8988T (cell line): Measurements from ENCODE around the gene ACSM4.
"Not testable (repeated sequence)": the region's sequence is repeated elsewhere in the genome, so short reads cannot be mapped to it uniquely, and the experiment has no call there.

Experiments
- DNase-seq: peaks from one replicate; pipeline ENCODE4 v3.0.0; 2011

ACSM4 gene, protein sequence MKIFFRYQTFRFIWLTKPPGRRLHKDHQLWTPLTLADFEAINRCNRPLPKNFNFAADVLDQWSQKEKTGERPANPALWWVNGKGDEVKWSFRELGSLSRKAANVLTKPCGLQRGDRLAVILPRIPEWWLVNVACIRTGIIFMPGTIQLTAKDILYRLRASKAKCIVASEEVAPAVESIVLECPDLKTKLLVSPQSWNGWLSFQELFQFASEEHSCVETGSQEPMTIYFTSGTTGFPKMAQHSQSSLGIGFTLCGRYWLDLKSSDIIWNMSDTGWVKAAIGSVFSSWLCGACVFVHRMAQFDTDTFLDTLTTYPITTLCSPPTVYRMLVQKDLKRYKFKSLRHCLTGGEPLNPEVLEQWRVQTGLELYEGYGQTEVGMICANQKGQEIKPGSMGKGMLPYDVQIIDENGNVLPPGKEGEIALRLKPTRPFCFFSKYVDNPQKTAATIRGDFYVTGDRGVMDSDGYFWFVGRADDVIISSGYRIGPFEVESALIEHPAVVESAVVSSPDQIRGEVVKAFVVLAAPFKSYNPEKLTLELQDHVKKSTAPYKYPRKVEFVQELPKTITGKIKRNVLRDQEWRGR

DNA sequence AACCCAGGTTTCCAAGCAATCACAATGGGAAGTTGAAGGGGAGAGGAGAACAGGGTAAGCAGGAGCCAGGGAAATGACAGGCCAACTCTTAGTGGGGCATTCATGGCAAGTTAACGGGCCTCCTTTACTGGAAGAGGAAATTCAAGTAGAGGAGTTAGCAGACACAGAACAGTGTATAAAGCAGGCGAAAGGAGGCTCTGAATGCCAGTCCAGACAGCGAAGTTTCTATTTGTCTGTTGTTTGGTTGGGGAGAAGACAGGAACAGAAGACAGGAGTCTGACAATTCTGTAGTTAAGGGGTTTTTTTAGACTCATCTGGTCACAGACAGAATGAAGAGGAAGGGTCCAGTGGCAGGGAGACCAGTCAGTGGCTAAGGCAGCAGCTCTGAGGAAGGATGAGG is at the start of gene ACSM4:
Gene ACSM4, plus strand, starts transcription at position 301 of the 400 bp plus-strand sequence. CDS start 260 bp downstream, outside the sequence.
- DNase-seq: no peak

DNA sequence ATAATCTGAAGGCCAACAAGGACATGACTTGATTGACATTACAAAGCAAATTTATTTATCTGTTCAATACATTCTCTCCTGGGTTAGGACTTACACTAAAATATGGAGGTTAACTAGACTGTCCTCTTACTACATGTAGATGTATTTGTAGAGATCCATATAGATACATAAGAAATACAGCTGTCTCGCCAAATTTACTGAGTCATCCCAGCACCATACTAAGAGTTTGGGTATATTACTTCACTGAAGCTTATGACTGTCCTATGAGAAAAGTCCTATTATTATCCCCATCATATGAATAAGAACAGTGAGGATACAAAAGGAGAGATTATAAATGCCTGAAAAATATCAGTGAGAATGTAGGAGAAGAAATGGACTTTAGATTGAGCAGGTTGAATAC is 44.8 kb upstream of the ACSM4 start:
- DNase-seq: no peak

DNA sequence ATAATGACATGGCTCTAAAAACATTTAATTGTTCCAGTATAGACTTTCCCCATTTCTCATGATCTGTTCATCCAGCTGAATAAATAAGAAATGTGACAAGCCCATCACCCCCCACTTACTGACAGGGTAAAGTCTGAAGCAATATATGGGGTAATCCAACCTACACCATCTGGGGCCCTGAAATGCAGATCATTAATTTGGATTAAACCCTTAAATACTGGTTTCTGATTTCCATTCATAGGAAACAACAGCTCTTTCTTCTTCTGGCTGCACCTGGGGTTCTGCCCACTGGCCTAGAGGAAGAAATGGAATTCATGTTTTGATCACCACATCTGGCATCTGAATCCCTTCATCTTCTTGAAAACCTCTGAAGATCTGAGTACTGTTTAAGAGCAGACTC is 39.3 kb upstream of the ACSM4 start:
- DNase-seq: no peak

DNA sequence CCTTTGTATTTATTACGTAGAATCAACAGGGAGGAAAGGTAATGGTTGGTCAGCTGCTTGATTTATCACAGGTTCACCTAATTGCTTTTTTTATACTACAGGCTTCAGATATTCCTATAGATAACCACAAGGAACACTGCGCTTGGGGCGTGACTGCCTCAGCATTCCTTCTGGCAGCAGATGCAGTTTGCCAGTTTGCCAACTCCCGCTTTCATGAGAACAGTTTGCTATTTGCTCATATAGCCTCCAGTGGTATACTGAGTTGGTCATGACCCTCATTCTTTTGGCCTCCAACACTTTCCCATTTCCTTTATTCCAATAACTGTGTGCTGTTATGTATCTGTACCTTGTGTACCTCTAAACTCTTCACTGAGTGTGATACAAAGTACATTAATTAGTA is 38.6 kb upstream of the ACSM4 start:
- DNase-seq: no peak

DNA sequence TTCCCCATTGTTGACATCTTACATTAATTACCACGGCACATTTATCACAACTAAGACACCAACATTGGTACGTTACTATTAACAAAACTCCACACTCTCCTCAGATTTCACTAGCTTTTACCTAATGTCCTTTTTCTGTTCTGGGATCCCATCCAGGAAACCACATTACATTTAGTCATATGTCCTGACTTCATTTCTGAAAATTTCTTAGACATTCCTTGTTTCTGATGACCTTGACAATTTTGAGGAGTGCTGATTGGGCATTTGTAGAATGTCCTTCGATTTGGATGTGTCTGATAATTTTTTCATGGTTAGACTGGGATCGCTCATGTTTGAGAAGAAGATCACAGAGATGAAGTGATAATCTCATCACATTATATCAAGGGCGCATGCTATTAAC is 34.6 kb upstream of the ACSM4 start:
- DNase-seq: no peak

DNA sequence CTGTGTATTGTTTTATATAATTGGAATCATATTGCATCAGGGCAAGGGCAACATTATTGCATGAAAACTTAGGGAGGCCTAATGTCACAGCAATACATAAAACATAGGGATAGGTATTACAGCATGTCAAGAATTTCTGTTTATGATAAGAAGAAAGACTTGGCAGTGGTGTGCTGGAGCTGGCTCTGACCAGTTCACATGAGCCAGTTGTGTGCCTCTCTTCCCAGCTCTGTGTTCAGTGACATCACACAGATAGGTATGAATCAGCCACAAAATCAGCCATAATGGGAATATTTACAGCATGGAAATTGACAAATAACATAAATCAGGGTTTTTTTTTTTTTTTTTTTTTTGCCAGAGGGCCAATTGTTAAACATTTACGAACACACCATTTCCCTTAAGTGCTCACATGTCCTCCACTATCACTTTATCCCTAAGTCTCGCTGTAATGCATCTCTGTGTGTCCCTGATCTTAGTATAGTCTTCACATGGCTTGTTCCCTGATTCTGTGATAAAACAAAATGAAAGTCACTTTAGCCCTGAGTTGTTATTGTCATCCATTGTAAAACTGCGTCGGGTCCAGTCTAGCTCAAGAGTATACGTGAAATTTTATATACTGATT is 31.9 kb upstream of the ACSM4 start:
- DNase-seq: no peak

DNA sequence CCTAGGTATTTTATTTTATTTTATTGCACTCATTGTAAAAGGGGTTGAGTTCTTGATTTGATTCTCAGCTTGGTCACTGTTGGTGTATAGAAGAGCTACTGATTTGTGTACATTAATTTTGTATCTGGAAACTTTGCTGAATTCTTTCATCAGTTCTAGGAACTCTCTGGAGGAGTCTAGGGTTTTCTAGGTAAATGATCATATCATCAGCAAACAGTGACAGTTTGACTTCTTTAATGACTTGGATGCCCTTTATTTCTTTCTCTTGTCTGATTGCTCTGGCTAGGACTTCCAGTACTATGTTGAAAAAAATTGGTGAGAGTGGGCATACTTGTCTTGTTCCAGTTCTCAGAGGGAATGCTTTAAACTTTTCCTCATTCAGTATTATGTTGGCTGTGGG is 28.4 kb upstream of the ACSM4 start:
- not testable (repeated sequence) for DNase-seq

DNA sequence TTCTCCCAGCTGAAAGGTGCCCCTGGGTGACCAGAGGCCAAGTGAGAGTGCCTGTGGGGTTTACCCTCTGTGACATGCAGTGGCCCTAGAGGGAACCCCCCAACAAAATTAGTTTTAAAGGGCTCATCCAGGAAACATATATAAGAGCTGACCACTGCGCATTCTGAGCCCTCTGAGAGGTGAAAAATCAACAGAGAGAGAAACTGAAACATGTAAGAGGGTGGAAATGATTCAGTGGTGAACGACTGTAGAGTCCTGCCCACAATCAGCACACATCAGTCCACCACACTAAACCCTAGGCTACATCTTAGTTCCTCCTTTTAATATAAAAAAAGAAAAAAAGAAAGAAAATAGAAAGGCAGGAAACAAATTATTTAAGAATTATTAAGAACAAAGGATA is 21.0 kb upstream of the ACSM4 start:
- DNase-seq: no peak

DNA sequence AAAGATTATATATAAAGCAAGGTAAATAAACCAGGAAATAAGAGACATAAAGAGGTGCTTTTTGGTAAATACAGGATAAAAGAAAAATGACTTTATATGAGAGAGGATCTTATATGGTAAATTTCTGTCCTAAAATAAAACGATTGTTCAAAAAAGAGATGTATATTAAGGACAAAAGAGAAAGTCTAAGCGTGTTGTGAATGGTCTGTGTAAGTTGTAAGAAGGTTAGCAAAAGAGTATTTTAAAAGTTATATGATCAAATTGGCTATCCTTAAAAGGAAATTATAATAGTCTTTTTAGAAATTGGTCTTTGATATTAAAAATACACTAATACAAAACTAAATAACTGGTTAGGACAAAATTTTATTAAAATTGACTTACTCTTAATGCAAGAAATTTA is 14.1 kb upstream of the ACSM4 start:
- no peak for DNase-seq

DNA sequence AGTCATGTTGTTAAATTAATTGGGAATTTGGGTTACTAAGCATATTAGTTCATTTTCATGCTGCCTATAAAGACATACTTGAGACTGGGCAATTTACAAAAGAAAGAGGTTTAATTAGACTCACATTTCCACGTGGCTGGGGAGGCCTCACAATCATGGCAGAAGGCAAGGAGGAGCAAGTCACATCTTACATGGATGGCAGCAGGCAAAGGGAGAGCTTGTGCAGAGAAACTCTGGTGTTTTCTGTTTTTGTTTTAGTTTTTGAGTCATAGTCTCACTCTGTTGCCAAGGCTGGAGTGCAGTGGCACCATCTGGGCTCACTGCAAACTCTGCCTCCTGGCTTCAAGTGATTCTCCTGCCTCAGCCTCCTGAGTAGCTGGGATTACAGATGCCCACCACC is 13.3 kb upstream of the ACSM4 start:
- DNase-seq: not testable (repeated sequence)

DNA sequence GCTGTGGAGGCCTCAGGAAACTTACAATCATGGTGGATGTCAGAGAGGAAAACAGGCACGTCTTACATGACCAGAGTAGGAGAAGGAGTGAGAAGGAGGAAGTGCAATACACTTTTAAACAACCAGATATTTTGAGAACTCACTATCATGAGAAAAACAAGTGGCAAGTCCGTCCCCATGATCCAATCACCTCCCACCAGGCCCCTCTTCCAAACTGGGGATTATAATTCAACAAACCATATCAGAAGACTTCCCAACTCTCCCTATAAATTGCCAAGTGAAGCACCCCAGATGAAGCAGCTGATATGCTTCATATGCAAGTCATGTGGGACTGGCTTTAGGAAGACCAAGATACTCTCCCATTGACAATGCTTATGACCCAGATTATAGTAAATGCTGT is 11.6 kb upstream of the ACSM4 start:
- DNase-seq: no peak

DNA sequence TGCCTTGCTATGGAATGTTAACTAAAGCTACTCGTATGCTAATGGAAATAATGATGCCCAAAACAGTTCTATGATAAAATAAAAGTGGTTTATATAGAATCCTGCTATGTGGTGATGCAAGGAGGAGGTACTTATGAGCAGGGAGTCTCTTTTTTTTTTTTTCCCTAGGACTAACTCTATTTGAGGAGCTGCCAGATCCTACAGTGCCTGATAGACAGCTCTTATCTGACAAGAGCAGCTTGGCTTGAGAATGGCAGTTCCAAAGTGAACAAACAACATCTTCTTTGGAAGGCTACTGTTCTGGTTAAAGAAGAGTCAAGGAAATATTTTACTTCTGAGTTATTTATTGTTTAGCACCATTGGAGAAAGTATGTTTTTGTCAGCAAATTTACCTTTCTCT is 10.2 kb upstream of the ACSM4 start:
- no peak for DNase-seq

DNA sequence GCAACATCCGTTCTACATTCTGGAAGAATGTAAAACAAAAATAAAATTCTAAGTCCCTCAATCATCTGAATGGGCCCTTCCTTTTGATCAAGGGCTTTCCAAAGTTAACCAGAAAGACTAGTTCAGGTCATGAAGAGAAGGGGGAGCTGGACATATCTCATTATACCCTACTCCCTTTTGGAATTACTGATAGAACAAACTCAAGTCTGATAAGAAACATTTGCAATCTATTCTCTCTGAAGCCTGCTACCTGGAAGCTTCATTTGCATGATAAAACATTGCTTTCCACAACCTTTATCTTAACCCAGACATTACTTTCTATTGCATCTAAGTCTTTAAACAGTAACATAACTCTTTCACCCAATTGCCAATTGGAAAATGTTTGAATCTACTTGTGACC is 8.3 kb upstream of the ACSM4 start:
- no peak for DNase-seq

DNA sequence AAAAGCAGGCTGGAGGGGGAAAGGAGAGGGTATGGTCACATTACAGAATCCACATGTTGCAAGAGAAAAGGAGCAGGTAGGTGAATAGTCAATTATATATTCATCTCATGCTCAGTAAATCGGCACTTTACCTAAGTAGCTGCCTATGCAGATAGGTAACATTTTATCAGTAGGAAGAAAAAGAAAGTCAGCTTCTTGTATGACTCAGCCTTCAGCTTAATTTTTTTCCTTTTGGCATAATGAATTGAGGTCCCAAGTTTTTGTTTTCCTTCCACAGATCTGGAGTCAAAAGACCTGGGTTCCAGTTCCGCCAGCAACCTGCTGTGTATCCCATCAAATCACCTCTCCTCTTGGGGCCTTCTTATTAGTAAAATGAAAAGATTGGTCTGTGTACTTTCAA is 6.0 kb upstream of the ACSM4 start:
- no peak for DNase-seq

DNA sequence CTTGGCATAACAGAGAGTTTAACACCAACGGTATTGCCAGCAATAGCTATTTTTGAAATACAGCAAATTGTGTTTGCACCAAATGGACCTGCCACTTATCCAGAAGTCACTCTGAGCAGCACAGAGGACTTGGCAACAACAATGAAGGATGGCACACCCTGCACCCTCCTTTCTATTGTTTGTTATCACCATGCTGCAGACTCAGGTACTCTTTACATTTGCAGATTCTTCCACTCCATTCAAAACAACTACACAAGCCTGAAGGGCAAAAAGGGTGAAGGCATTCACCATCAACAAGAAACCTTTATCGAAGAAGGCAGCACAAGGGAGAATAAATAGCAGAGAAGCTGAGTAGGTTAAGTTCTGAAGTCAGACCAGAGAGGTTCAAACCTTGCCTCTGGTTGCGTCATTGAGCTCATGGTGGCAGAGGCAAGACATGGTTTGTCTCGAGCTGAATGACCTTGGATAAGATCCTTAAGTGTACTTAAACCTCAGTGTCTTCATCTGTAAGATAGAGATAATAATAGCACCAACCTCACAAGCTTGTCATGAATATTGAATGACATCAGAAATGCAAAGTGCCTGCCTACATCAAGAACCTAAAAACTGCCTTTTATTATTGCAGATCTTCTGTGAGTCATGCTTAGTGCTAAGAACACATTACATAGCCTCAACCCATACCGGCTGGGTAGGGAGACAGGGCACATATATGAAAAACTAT is 1.4 kb upstream of the ACSM4 start:
- DNase-seq: no peak

DNA sequence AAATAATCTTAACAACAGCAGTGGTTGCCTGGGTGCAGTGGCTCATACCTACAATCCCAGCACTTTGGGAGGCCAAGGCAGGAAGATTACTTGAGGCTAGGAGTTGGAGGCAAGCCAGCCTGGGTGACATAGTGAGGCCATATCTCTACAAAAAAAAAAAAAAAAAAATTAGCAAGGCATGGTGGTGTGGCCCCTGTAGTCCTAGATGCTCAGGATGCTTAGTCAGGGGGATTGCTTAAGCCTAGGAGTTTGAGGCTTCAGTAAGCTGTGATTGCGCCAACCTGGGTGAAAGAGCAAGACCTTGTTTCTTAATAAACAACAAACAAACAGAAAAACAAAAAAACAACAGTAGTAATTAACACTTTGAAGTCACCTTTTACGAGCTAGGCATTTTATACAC is 642 bp upstream of the ACSM4 start:
- no peak for DNase-seq

DNA sequence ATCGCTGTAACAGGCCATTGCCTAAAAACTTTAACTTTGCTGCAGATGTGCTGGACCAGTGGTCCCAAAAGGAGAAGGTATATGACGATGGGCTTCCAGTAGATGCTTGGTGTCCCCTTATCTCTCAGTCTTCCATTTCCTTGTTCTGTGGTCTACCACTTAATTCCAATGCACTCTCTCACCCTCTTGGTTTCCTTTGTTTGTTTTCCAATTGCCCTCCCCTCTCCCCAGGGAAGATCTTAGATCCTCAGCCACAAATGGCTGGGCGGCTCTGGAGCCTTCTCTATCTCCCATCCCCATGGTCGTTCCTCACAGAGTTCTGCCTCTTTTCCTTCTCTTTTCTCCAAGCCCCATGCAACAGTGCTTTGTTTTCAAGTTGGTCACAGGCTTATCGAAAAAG is 584 bp downstream of the ACSM4 start:
- no peak for DNase-seq

DNA sequence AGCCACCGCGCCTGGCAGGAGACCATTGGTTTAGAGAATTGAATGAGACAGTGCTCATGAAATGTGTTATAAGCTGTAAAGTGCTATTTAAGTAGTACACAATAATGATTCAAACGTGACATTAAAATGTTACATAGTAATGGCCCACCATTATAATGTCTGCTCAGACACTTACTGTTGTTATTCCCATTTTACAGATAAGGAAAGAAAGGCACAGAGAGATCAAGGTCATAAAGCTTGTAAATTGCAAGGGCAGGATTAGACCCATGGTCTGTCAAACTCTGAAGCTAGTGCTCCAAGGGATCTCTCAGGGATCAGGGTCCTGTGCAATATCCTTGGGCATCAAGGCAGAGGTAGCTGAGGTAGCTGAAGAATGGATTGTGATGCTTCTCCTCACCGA is 6.2 kb downstream of the ACSM4 start:
- DNase-seq: no peak

DNA sequence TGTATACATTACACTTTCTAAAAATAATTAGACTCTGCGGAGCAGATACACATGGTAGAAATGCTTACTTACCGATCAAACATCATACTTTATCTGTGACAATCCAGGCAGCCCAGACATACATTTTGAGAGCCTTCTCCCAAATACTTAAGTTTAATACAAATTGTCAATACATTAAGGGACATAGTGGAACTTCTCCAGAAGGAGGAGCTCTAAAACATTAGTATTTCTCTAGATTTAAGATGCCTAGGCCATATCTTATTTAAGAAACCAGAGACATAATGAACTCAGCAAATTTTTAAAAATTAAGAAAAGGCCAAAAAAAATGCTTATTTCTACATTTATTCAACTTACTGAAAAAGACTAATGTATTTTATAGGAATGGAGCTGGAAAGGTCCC is 16.1 kb downstream of the ACSM4 start:
- DNase-seq: no peak

DNA sequence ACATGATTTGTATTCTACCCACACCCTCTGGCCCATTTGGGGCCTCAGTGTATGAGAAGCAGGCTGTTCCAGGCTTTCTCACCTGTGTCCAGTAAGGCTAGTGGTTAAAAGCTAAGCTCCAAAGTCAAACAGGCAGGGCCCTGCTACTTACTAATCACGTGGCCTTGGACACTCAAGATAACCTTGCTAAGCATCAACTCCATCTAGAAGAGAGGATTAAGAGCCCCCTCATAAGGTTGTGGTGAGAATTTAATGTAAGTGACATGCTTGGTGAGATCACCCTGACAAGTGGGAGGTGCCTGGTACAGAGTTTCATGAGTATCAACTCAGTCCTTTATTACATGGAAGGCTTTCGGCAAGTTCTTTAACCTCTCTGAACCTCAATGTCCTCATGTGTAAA is 17.8 kb downstream of the ACSM4 start:
- no peak for DNase-seq

DNA sequence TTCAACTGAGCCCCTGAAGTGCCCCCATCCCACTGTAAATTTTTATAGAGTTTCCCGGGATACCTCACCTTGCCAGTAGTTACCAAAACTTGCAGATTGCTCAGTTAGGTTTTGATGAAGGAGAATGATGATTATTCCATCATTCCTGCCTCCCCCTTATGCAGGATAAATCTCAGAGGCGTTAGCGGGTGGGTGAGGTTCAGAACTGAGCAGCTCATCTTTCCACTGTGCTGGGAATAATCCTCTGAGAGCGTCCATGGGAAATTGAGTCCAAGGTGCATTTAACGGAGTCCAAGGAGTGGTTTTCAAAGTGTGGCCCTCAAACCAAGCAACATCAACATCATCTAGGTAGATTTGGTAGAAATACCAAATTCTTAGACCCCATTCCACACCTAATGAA is 18.7 kb downstream of the ACSM4 start:
- DNase-seq: no peak

DNA sequence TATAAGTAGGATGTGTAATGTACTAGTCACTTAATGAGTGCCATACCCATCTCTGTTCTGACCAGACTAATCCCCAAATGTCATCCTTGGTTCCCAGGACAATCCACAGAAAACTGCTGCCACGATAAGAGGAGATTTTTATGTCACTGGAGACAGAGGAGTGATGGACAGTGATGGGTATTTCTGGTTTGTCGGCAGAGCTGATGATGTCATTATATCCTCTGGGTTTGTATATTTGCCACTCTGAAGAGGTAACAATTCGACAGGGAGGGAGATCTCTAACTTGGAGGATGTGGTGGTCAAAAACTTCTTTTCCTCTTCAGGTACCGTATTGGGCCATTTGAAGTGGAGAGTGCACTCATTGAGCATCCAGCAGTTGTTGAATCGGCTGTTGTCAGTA is 20.3 kb downstream of the ACSM4 start:
- DNase-seq: no peak

DNA sequence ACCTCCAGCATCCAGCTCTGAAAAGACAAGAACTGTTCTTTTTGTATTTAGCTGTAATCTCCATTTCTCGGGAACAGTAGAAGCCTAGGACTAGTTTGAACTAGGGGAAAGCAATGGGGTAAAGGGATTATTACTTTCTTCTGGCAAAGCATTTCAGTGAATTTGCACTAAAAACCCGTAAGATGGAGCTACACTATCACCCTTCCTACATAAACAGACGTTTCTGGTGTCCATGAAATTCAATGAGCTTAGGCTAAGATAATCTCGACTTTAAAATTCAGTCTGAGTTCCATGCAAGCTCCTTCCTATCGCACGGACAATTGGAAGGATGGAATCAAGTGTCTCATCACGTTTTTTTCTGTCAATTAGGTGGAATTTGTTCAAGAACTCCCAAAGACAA is 24.0 kb downstream of the ACSM4 start:
- DNase-seq: no peak

DNA sequence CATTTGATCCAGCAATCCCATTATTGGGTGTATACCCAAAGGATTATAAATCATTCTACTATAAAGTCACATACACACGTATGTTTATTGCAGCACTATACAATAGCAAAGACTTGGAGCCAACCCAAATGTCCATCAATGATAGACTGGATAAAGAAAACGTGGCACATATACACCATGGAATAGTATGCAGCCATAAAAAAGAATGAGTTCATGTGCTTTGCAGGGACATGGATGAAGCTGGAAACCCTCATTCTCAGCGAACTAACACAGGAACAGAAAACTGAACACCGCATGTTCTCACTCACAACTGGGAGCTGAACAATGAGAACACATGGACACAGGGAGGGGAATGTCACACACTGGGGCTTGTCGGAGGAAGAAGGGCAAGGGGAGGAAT is 33.9 kb downstream of the ACSM4 start:
- not testable (repeated sequence) for DNase-seq
